Activated CD8-positive, alpha-beta memory T cell treated with anti-CD3 and anti-CD28 coated beads, Interleukin-2, amount 50 U/mL, for 1 hour (primary cell): ENCODE data around the gene CST9.

Experiments used
- DNase-seq: peaks from one replicate; pipeline ENCODE4 v3.0.0-alpha.2; 2020; ENCODE audit errors: extremely low read depth

The CST9 gene

GRCh38 chr20:23605867-23606651 is at the start of gene CST9:
TSS of gene CST9 (minus strand) at chr20:23605917. CDS start at chr20:23605864, 53 bp downstream.
- no peak for DNase-seq

- no peak for DNase-seq
Observed at GRCh38 chr20:23654717-23655116, 49.0 kb upstream of the CST9 start.

- DNase-seq = no peak
Observed at GRCh38 chr20:23654000-23654399, 48.3 kb upstream of the CST9 start.

GRCh38 chr20:23653400-23653938 is 47.8 kb upstream of the CST9 start:
- DNase-seq = no peak

- no peak for DNase-seq
Observed at GRCh38 chr20:23652926-23653325, 47.2 kb upstream of the CST9 start.

- DNase-seq = no peak
Observed at GRCh38 chr20:23652371-23652770, 46.7 kb upstream of the CST9 start.

- DNase-seq = no peak
Observed at GRCh38 chr20:23651117-23651516, 45.4 kb upstream of the CST9 start.

GRCh38 chr20:23649830-23650417 is 44.2 kb upstream of the CST9 start:
- DNase-seq = no peak

GRCh38 chr20:23649242-23649641 is 43.5 kb upstream of the CST9 start:
- no peak for DNase-seq

- no peak for DNase-seq
Observed at GRCh38 chr20:23647346-23647745, 41.6 kb upstream of the CST9 start.

- DNase-seq = no peak
Observed at GRCh38 chr20:23646106-23646873, 40.6 kb upstream of the CST9 start.

GRCh38 chr20:23645575-23645974 is 39.9 kb upstream of the CST9 start:
- DNase-seq = no peak

GRCh38 chr20:23644164-23644563 is 38.4 kb upstream of the CST9 start:
- DNase-seq = no peak

- no peak for DNase-seq
Observed at GRCh38 chr20:23643659-23644058, 37.9 kb upstream of the CST9 start.

GRCh38 chr20:23641936-23642751 is 36.4 kb upstream of the CST9 start:
- DNase-seq = no peak

GRCh38 chr20:23640671-23641667 is 35.3 kb upstream of the CST9 start:
- no peak for DNase-seq

- DNase-seq = no peak
Observed at GRCh38 chr20:23640018-23640601, 34.4 kb upstream of the CST9 start.

- DNase-seq = no peak
Observed at GRCh38 chr20:23639490-23639958, 33.8 kb upstream of the CST9 start.

- DNase-seq = no peak
Observed at GRCh38 chr20:23638309-23638708, 32.6 kb upstream of the CST9 start.
